NCI-H345 treated with DMSO at 0.1 percent for 48 hours (cell line): ENCODE measurements around the gene RAB43.
"Not testable (repeated sequence)": the region's sequence is repeated elsewhere in the genome, so short reads cannot be mapped to it uniquely, and the experiment has no call there.

Experiments
- DNase-seq: peaks from one replicate; lab custom pipeline; 2025; ENCODE audit not compliant: unreplicated experiment; lab: John Stamatoyannopoulos, UW

RAB43 gene

DNA sequence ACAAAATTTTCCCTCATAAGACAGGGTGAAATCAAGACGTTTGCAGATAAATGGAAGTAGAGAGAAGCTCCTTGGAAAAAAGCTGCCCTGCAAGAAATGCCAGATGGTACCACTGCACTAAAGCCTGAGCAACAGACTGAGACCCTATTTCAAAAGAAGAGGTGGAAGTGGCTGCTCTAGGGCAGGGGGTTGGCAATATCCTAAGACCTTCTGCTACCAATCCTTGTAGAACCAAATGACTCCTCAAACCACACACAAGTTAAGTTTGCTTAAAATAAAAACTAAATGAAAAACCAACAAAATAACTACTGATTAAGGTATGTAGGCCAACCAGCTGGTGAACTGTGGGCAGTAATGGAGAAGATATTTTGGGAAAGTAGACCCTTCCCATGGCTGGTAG, 21.3 kb downstream of the RAB43 start:
- no peak for DNase-seq

DNA sequence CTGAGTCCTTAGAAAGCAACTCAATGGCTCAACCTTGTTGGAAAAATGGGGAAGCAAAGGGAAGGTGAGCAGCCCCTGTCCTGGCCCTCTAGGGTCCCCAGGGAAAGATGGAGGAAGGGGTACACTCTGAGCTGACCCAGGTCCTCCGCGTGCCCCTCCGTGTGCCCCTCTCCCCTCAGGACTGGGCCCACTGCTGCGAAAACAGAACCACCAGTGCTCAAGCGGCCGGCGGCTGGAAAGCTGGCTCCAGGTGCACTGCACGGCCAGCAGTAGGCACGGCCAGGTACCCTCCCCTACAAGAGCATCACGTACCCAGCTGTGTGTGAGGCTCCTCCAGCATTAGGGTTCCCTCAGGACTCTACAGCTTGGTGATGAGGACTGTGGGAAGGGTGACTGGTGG, 26.3 kb downstream of the RAB43 start:
- no peak for DNase-seq

DNA sequence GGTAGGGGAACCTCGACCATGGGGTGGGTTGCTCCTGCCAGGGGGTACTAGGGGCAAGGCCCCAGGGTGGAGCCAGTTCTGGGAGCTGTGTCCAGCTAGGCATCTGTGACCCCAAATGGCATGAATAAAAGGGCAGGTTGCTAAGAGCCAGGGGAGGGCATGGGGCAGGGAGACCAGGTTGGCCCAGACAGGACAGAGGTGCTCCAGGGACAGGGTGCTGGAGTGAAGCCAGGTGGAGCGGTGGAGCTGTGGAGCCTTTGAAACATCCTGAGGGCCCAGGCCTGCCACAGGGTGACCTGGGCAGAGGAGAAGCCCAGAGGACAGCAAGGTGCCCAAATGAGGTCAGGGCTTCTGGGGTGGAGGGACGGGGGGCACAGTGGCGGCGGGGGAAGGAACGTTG, 33.3 kb downstream of the RAB43 start:
- not testable (repeated sequence) for DNase-seq

DNA sequence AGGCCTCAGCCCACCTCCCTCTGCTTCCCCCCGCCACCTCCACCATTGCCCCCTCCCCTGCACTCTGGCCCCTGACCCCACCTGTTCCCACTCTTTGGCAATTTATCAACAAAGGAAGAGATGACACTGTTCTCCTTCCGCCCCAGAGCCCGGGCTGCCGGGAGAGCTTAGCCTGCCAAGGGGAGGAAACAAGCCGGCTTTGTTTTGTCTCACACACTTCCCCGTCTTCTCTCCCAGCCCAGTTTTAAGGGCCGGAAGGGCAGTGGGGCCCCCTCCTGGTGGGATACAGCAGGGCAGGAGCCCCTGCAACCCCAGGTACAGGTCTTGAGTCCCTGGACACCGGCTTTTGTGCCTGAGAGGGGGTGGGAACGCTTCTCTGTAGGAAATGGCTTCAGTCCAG, 33.7 kb downstream of the RAB43 start:
- not testable (repeated sequence) for DNase-seq

DNA sequence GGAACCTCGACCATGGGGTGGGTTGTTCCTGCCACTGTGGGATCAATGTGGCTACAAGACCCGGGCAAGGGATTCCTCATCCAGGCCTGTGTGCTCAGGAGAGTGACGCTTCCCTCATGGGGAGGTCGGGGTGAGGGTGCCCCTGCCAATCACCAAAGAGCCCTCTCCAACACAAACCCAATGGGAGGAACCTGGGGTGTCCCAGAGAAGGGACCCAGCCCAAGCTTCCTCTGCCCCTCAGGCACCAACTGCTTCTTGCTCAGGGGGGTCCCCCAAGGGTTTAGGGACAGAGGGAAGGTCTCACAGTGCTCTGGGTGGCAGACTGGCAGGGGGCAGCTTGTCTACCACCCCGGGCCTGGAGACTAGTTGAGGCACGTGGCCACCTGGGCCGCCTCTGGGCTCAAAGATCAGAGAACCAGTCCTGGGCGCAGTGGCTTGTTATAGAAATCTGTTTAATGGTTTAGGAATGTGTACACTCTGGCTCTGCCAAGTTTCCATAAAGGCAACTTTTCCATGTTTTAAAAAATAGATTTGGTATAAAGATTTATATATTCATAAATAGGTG, 34.4 kb downstream of the RAB43 start:
- DNase-seq: no peak

DNA sequence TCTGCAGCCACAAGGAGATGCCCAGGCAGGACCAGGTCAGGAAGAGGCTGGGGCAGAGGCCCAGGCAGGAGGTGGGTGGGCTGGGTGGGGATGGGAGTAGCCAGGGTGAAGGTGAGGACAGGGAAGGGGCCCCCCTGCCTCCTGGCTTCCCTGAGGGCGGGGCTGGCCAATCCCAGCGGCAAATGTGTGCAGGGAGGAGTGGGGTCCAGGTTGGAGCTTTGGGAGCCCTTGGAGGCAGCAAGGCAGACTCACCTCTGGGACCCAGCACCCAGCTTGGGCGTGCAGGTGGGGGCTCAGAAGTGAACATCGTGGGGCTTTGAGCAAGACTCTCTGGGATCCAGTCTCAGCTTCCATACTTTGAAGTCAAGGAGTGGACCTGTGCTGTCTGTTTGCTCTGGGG, 35.8 kb downstream of the RAB43 start:
- DNase-seq: no peak

DNA sequence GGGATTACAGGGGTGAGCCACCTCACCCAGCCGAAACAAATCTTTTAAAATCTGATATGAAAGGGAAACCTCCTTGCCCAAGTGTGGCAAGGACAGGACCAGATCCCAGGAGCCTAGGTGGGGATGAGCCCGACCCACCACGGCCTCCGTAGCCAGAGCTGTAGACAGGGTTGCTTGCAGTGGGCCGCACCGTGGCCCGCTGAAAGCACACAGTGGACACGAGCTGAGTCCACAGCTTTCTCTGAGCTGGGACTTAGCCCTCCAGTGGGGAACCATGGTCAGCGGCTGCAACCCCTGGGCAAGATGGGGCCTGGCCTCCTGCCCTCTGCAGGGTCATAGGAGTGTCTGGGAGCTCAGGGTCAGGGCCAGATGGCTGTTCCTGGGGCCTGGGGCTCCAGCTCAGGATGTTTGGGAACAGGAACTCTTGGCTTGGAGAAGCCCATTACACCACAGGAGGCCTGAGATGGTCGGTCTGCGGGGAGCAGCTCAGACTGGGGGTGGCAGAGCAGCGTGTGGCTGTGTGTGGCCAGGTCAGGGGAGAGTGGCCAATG, 36.4 kb downstream of the RAB43 start:
- no peak for DNase-seq

DNA sequence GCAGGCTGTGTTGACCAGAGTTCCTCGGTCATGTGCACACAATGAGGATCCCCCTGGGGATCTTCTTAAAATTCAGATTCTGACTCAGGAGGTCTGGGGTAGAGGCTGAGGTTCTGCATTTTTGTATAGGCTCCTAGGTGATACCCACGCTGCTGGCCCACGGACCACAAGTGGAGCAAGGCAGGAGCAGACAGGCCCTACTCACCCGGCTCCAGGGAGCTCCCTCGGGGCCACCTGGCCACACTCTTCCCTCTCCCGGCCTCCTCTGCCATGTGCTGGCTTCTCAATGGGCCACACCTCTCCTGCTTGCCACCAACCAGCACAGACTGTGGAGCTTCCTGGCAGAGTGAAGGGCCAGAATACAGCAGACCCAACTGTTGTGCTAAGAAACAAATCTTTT, 37.1 kb downstream of the RAB43 start:
- no peak for DNase-seq

DNA sequence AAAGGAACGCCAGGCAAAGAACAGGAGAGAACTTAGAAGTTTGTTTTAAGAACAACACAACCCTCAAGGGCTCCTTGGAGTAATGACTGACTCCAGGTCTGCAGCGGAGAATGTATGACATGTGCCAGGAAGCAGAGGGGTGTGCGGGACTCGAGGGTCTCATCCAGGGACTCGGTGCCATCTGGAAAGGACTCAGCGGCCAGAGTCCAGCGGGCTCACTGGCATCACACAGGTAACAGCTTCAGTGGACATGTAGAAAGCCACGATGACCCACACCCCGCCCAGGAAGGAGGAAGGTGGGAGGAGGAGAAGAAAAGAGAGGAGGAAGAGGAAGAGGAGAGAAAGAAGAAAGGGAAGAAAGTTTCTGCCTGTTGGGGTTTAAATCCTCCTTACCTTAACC, 39.6 kb downstream of the RAB43 start:
- no peak for DNase-seq

DNA sequence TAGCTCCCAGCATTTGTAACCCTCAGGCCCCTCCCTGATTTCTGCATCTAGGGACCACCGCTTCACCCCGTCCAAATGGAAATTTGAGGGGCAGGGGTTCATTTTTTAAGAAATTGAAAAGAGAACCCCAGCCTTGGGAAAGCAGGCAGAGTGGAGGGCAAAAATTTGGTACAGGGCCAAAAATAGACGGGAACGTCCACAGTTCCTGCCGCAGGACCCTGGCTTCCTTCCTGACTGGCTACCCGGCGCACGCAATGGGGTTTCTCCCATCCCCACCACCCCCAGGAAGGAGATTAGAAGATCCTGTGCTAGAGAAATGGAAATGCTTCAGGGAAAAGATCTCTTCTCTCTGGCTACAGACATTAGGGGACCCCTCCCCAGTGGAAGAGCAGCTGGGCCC, 40.1 kb downstream of the RAB43 start:
- no peak for DNase-seq

DNA sequence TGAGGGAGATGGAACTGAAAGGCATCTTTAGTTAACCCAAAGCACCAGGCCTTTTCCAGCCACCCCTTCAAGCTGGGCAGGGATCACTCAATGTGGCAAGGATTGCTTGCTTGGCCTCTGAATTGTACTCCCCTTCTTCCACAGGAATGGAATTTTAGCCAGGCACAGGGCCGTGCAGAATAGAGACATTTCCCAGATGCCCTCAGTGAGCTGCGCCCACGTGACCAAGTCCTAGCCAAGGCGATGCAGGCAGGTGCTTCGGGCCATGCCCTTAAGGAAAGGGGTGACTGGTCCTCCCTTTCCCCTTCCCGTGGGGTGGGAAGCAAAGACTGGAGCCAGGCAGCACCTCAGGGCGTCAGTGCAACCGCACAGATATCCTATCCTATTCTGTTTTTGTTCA, 43.1 kb downstream of the RAB43 start:
- no peak for DNase-seq

DNA sequence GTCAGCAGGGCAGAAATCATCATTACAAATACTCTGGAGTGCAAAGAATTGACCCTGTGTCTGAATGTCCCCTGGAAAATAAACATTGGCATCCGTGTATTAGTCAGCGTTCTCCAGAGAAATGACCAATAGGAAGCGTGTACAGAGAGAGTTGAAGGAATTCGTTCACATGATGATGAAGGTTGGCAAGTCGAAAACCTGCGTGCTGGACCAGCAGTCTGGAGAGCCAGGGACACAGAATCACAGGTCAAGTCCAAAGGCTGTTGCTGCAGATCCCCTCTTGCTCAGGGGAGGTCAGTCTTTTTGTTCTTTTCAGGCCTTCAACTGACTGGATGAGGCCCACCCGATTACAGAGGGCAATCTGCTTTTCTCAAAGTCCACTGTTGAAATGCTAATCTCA, 44.4 kb downstream of the RAB43 start:
- no peak for DNase-seq

DNA sequence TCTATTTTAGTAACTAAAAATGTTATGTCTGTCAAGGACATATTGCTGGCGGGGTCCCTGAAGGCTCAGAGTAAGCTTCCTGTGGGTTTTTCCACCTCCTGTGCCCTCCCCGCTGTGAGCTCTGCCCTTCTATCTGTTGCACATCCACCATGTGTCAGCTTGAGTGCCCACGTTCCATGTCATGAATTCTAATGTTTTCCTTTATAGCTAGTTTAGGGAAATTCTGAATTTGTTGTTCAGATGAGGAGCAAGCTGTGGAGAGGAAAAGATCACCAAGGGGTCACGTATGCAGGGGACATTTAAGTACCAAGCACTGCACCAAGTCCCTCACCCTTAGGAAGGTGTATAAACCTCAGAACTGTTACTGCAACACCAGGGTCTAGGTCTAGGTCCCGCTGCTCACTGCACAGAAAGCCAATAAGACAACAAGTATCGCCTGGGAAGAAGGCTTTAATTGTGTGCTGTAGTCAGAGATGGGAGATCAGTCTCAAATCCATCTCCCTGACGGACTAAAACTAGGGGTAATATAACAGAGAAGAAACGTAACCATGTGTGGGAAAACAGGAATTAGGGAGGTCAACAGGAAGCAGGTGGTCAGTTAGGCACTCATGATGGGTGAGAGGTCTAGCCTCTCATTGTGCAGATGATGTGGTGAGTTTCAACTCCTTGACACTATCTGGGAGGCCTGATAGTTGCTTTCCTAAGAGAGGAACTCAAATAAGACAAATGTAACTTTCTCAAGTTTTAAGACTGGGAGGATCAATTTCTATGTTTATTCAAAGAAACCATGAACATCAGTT, 51.3 kb downstream of the RAB43 start:
- DNase-seq: no peak

DNA sequence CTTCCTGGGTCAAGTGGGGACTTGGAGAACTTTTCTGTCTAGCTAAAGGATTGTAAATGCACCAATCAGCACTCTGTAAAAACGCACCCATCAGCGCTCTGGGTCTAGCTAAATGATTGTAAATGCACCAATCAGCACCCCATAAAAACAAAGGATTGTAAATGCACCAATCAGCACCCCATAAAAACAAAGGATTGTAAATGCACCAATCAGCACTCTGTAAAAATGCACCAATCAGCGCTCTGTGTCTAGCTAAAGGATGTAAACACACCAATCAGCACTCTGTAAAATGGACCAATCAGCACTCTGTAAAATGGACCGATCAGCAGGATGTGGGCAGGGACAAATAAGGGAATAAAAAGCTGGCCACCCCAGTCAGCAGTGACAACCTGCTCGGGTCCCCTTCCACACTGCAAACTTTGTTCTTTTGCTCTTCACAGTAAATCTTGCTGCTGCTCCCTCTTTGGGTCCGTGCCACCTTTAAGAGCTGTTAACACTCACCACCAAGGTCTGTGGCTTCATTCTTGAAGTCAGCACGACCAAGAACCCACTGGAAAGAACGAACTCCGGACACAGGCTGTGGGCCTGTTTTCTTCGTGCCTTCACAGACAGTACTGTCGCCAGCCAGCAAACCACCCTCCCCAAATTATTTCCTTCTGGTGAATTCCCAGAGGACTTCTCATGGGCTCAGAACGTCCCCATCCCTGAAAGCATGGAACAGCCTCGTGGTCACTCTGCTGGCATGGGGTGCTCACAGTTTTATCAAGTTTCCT, 52.1 kb downstream of the RAB43 start:
- DNase-seq: not testable (repeated sequence)

DNA sequence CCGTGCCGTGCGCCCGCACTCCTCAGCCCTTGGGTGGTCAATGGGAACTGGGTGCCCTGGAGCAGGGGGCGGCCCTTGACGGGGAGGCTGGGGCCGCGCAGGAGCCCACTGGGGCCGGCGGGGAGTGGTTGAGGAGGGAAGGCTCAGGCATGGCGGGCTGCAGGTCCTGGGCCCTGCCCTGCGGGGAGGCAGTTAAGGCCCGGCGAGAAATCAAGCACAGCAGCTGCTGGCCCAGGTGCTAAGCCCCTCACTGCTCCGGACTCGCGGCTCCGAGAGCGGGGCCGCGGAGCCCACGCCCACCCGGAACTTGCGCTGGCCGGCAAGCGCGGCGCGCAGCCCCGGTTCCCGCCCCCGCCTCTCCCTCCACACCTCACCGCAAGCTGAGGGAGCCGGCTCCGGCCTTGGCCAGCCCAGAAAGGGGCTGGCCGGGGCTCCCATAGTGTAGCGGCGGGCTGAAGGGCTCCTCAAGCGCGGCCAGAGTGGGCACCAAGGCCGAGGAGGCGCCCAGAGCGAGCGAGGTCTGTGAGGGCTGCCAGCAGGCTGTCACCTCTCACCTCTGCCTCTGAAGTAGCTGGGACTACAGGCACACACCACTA, 53.2 kb downstream of the RAB43 start:
- no peak for DNase-seq

DNA sequence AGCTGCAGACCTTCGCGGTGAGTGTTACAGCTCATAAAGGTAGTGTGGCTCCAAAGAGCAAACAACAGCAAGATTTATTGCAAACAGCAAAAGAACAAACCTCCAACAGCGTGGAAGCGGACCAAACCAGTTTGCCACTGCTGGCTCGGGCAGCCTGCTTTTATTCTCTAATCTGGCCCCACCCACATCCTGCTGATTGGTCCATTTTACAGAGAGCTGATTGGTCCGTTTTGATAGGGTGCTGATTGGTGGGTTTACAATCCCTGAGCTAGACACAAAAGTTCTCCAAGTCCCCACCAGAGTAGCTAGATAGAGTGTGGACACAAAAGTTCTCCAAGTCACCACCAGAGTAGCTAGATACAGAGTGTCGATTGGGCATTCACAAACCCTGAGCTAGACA, 53.9 kb downstream of the RAB43 start:
- not testable (repeated sequence) for DNase-seq

DNA sequence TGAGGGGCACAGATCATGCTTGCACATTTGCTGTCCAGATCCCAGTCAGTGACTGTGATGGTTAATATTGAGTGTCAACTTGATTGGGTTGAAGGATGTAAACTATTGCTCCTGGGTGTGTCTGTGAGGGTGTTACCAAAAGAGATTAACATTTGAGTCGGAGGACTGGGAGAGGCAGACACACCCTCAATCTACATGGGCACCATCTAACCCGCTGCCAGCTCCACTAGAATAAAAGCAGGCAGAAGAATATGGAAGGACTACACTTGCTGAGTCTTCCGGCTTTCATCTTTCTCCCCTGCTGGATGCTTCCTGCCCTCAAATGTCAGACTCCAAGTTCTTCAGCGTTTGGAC, 55.9 kb downstream of the RAB43 start:
- DNase-seq: no peak

DNA sequence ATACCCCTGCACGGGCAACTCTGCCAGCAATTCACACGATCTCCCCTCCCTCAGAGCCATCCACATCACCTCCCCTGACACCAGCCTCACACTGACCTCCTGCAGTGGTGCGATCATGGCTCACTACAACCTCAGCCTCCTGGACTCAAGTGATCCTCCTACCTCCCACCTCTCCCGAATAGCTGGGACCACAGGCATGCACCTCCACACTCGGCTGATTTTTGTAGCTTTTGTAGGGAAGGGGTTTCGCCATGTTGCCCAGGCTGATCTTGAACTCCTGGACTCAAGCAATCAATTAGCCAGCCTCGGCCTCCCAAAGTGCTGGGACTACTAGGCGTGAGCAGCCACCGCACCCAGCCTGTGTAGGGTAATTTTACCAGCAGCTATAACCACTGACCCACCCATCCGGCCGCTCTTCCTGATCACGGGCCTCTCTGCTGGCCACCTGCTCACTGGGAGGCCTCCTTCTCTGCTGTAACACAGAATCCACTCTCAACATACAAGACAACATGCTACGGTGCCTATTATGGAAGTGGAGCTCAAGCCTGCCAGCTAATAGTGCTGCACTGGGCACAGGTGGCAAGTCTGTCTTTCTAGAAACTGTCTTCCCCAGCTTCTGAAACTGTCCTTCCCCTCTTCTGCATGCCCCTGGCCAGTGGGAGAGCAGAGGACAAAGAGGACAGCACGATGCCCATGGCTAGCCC, 56.4 kb downstream of the RAB43 start:
- no peak for DNase-seq

DNA sequence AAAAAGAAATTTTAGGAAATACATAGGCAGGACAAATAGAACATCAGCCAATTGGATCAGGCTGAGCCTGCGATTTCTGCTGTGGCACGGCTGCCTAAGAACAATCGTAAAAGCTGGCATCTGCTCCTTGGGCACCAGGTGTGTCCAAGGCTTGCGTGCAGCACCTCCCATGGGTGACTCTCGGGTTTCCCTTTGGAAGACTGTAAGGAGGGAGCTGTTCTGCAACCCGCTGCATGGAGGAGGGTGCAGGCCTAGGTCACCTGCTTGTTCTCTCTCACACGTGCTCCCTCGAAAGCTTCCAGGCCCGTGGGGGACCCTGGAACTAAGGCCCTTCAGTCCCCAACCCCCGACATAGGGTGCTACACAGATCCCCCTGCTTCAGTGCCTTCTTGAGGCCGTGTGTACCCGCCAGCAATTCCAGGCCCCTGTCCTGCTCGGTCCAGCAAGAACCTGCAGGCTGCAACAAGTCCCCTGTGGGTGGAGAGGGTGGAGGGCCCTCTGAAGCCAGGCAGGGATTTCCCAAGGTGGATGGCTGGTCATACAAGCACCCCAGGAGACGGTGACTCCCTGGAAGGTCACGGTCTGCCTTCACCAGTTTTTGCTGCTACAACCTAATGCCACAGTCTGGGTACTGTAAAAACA, 57.6 kb downstream of the RAB43 start:
- DNase-seq: no peak

DNA sequence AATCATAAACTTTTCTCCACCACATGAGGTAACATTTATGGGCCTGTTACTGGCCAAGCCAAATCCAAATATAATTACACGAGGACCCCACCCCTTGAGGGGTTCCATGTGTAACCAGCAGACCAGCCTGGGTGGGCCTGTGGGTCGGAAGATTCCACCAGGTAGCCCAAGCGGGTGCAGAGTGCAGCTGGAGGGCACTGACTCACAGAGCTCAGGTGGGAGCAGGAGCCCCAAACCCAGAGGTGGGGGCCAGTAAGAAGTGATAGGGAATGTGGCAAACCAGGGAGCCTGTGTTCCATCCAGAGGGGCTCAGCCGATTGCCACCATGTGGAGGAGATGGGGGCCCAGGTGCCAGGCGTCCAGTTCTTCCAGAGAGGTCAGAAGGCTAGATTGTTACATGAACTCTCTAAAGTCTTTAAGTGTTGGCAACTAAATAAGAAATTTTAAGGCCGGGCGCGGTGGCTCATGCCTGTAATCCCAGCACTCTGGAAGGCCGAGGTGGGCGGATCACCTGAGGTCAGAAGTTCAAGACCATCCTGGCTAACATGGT, 58.4 kb downstream of the RAB43 start:
- DNase-seq: no peak
